Mesenteric fat pad (tissue), 1 donor: ENCODE results near the gene APBA3. TPM values are rescaled to one million over a fixed set of nuclear protein-coding genes. Genes with fewer than 3 reads are reported as not detected.

Experiments
- DNase-seq: peaks from one replicate; pipeline ENCODE4 v3.0.0-alpha.2; 2020; ENCODE audit warnings: low spot score
- total RNA-seq: library from RNA; stranded (reverse); fragmentation: NEBNext Ultra II Directional; extraction: Animal tissue kit (Norgen Biotek cat#: 25700); gene quantifications from one replicate; pipeline ENCODE4 v1.2.1, GENCODE V29; 2021
- donor health status: DM: yes; HTN: yes; CAD: no.

APBA3 gene
- total RNA-seq, 1 donor from 2014 or later = 12.1 TPM

DNA sequence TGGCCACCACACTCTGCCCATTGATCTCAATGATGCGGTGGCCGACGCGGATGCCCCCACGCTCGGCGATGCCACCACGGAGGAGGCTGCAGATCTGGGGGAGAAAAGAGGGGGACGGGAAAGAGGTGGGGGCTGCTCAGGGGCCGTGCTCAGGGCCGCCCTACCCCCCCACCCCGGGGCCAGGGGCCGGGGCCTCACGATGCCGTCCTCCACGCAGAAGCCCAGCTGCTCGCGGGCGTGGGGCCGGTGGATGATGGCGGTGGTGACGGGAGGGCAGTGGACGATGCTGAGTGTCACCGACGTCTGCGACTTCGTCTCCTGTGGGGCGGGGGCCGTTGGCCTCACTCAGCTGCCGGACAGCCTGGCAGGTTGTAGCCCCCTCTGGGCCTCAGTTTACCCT lies 10.3 kb downstream of the APBA3 start:
- no peak for DNase-seq

DNA sequence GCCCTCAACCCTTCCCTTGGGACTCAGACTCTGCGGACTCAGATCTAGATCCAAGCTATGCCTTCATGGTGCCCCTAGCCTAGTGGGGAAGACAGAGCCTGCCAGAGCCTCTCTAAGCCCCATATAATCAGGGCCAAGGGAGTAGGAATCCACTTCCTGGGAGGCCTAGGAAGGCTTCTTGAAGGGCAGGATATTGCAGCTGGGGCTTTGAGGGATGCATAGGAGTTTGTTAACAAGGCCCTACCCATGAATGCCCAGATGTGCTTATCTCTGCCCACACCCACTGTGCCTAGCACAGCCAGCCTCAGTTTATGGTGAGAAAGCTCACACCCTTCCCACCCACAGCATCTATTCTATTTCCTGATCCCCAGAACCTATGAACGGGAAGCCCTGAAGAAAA lies 11.3 kb downstream of the APBA3 start:
- DNase-seq = no peak

DNA sequence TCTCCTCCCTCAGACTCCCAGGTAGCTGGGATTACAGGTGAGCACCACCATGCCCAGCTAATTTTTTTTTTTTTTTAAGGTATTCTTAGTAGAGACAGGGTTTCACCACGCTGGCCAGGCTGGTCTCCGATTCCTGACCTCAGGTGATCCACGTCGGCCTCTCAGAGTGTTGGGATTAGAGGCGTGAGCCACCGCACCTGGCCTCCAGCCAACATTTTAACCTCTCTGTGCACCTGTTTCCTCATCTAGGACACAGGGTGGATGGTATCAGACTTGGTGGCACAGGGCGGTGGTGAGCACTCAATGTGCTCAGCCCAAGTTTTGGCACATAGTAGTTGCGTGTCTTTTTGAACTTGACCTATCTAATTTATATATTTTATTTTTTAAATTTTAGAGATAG lies 12.5 kb downstream of the APBA3 start:
- no peak for DNase-seq

DNA sequence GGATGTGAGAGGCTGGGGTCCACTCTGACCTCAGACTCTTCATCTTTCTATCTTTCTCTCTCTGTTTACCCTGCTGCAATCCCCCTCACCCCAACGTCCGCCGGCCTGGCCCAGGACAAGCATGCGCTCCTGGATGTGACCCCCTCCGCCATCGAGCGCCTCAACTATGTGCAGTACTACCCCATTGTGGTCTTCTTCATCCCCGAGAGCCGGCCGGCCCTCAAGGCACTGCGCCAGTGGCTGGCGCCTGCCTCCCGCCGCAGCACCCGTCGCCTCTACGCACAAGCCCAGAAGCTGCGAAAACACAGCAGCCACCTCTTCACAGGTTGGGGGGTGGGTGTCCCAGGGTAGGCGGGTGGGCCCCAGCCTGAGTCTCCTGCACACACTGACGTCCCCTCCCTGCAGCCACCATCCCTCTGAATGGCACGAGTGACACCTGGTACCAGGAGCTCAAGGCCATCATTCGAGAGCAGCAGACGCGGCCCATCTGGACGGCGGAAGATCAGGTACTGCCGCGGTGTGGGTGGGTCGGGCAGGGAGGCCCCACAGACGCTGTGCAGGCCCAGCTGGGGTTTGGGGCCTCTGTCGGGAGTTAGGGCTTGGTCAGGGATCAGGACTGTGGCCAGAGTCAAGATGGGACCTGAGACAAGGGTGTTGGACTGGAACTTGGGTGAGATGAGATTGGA lies 15.0 kb downstream of the APBA3 start:
- no peak for DNase-seq

DNA sequence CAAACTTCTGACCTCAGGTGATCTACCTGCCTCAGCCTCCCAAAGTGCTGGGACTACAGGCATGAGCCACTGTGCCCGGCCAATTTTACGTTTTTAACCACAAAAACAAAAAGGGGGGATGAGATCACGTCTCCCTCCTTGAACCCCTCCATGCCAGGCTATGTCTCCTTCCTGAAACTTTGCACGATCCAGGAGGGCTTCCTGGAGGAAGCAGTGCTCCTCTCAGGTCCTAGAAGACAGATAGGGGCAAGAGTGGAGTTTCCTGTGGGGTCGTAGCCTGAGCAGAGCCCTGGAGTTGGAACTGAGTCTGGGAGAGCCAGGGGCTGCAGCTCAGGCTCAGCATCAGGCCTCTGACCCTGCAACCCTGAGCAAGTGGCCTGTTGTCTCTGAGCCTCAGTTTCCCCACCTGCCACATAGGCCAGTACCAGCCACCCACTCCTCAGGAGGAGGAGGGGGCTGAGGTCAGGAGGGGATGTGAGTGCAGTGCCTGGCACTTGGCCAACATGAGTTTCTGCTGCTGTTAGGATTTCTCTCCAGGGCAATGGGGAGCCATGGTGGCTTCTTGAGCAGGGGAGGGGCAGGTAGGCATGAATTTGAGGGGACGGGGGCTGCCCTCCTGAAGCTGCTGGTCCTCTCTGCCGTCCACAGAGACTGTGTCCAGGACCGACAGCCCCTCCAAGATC lies 16.0 kb downstream of the APBA3 start:
- no peak for DNase-seq

DNA sequence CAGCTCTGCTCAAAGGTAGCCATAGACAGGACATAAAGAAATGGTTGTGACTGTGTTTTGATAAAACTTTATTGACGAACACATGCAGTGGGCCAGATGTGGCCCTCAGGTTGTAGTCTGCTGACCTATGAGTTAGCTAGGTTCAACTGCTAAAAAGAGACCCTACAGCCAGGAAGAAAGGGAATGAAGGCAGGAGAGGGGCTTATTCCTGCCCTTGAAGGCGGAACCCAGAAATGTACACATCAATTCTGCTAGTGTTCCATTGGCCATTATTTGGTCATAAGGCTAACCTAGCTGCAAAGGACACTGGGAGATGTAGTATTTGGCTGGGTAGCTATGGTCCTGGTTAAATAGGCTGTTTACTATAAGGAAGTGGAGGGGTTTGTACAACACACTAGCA lies 18.0 kb downstream of the APBA3 start:
- DNase-seq = no peak

DNA sequence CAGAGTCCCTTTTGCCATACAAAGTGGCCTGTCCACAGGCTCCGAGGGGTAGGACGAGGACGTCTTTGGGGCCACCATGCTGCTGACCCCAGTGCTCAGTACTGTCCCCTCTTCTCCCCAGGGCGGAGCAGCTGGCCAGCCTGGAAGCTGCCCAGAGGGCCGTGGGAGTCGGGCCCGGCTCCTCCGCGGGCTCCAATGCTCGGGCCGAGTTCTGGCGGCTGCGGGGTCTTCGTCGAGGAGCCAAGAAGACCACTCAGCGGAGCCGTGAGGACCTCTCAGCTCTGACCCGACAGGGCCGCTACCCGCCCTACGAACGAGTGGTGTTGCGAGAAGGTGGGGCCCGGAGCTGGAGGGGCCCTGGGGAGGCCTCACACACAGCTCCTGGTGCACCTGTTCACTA lies 21.1 kb downstream of the APBA3 start:
- no peak for DNase-seq

DNA sequence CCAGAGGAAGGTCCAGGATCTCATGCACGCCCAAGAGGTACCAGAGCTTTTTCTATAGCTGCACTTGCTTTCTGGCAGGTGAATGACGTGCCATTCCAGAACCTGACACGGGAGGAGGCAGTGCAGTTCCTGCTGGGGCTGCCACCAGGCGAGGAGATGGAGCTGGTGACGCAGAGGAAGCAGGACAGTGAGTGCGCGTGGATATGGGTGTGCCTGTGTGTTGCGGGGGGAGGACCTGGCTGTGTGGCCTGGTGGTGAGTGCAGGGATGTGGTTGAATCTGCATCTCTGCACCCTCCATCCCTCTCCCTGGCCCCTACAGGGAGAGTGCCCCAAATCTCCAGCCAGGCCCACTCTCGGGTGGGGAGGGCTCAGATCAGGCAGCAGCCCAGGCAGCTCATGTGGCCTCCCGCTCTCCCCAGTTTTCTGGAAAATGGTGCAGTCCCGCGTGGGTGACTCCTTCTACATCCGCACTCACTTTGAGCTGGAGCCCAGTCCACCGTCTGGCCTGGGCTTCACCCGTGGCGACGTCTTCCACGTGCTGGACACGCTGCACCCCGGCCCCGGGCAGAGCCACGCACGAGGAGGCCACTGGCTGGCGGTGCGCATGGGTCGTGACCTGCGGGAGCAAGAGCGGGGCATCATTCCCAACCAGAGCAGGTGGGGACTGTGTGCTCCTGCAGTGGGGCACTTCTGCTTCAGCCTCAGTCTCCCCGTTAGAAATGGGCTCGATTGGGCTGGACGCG lies 22.8 kb downstream of the APBA3 start:
- DNase-seq = no peak

DNA sequence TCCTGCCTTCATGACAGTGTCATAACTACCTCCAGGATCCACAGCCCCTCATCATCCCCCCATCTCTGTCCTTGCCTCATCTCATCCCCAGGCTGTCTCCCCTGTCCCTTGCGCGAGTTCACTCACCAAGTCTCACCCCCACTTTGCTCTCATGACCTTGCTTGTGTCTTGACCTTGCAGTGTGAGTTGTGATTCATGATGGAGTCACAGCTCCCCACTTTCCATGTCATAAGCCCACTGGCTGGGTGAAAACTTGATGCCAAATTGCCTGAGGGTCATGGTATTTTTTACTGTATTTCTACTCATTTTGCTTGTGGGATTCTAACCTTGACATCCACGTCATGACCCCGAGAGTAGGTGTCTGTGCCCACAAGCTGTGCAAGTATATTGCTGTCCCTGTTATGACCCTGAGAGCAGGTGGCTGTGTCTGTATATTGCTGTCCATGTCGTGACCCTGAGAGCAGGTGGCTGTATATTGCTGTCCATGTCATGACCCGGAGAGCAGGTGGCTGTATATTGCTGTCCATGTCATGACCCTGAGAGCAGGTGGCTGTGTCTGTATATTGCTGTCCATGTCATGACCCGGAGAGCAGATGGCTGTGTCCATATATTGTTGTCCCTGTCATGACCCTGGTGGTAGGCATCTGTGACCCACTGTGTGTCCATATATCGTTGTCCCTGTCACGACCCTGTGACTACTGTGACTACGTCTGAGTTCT lies 23.8 kb downstream of the APBA3 start:
- DNase-seq = no peak

DNA sequence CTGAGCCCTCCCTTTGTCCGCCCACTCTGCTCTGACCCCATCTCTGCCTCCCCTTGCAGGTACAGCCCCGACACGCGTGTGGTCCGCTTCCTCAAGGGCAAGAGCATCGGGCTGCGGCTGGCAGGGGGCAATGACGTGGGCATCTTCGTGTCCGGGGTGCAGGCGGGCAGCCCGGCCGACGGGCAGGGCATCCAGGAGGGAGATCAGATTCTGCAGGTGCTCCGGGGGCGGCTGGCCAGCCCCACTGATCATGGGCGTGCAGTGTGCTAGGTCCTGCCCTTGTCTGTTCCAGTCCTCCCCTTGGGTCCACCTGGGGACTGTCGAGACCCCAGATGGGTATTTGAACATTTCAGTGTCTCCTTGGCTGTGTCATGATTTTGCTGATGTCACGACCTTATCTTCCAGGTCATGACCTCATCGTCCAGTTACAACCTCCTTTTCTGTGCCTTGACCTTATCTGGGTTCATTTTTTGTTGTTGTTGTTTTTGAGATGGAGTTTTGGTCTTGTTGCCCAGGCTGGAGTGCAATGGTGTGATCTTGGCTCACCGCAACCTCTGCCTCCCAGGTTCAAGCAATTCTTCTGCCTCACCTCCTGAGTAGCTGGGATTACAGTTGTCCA lies 25.3 kb downstream of the APBA3 start:
- DNase-seq = no peak

DNA sequence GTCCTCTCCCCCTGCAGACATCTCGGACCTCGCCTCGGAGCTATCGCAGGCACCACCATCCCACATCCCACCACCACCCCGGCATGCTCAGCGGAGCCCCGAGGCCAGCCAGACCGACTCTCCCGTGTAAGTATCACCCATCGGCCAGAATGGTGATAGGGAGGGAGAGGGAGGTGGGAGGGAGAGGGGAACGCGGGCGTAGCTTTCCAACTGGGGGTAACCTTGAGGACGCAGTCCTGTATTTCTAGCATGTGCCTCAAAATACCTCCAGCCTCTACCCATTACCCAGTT lies 27.2 kb downstream of the APBA3 start:
- no peak for DNase-seq

DNA sequence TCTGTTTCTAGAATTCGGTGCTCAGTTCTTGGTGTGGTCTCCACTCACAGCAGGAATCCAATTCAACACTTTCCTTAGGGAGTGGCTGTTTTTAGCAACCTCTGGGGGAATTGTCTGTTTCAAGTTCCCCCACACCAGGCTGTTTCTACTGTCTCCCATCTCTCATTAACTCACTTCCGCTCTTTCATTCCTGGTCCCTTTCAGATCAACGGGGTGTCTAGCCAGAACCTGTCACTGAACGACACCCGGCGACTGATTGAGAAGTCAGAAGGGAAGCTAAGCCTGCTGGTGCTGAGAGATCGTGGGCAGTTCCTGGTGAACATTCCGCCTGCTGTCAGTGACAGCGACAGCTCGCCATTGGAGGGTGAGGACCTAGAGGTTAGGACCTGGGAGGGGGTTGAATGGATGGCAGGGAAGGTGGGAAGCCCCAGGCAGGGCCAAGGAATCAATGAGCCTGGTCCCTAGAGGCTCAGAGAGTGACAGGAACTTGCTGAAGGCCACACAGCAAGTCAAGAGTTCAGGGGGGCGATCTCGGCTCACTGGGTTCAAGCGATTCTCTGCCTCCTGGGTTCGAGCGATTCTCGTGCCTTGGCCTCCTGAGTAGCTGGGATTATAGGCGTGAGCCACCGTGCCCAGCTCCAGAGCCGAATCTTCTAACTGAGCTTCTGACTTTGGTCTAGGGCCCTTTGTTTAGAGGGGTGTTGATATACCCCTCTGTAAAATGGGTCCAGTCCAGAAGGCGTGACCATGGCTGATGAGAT lies 27.8 kb downstream of the APBA3 start:
- no peak for DNase-seq

DNA sequence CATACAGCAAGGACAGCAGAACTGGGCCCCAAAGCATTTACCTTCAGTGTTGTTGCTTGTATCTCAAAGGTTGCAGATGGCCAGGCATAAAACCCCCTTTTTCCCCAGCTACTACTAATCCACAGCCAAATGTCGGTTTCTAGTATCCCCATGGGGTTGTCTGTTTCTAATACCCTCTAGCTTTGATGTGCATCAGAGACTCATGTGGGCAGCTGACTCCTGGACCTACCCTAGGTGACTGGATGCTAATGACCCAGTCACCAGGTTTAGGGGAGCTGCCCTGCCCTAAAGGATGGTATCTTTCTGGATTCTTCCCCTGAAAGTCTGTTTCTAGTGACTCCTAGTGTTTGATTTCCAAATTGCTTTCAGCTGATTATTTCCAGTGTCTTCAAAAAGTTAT lies 29.4 kb downstream of the APBA3 start:
- DNase-seq = no peak

DNA sequence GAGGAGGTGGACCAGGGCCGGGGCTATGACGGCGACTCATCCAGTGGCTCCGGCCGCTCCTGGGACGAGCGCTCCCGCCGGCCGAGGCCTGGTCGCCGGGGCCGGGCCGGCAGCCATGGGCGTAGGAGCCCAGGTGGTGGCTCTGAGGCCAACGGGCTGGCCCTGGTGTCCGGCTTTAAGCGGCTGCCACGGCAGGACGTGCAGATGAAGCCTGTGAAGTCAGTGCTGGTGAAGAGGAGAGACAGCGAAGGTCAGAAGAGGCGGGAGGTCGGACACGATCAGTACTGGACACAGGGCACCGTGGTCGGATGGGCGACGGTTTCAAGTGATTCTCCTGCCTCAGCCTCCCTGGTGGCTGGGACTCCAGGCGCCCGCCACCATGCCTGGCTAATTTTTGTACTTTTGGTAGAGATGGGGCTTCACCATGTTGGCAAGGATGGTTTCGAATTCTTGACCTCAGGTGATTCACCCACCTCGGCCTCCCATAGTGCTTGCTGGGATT lies 31.0 kb downstream of the APBA3 start:
- no peak for DNase-seq

DNA sequence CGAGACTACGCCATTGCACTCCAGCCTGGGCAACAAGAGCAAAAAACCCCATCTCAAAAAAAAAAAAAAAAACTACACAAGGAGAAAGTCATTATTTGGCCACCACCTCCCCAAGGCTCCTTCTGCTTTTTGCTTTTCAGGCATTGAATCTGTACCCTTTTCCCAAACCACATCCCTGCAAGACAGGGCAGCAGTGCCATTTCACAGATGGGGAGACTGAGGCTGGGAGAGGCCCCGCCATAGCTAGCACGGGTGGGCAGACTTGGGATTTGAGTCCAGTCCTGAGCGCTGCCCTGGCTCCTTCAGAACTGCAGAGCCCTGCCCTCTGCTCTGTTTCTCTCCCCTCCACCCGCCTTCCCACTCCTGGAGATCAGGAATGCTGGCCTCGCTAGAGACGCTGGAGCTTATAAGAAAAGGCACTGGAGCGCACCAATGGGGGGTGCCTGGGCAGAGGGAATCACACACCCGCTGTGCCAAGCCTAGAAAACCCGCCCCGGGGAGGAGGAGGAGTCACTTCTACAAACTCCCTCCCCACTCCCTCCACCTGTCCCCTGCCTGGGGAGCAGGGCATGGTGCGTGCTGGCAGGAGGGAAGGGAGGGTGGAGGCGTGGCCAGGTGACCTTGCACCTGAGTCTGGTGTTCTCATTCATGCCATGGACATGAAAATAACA lies 35.7 kb downstream of the APBA3 start:
- DNase-seq = no peak

DNA sequence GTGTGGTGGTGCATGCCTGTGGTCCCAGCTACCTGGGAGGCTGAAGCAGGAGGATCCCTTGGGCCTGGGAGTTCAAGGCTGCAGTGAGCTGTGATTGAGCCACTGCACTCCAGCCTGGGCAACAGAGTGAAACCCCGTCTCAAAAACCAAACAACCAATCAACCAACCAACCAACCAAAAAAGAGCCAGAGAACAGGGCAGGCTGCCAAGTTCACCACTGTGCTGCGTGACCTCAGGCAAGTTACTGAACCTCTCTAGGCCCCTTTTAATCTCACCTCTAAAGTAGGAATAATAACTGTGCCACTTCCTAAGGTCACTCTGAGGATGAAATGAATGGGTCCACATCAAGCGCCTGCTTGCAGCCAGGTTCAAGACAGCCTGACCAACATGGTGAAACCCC lies 36.4 kb downstream of the APBA3 start:
- DNase-seq = no peak

DNA sequence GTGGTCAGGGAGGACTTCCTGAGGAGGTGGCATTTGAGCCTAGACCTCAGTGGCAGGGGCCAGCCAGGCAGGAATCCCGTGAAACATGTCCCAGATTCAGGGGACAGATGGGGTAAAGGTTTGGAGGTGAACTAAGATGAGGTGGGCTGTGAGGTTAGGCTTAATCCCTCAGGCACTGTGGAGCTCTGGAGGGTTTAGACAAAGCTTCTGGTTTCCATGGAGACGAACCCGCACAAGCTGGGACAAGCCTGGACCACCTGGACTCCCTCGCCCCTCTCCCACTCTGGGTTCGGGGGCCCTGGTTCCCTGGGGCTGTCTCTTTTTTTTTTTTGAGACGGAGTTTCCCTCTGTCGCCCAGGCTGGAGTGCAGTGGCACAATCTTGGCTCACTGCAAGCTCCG lies 37.6 kb downstream of the APBA3 start:
- no peak for DNase-seq

DNA sequence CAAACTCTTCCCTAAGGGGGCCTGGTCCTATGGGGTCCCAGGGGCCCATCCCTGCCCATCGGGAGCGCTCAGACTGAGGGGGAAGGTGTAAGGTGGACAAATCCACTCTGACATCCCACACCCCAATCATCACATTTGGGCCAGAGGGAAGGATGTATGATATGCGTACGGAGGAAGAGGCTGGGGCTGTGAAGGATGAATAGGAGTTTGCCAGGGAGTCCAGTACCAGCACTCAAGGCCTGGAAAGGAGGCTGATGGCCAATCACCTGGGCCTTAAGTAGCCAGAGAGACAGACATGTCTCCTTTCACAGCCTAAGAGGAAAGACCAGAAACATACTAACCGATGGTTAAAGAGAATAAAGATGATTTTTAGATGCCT lies 38.4 kb downstream of the APBA3 start:
- no peak for DNase-seq

DNA sequence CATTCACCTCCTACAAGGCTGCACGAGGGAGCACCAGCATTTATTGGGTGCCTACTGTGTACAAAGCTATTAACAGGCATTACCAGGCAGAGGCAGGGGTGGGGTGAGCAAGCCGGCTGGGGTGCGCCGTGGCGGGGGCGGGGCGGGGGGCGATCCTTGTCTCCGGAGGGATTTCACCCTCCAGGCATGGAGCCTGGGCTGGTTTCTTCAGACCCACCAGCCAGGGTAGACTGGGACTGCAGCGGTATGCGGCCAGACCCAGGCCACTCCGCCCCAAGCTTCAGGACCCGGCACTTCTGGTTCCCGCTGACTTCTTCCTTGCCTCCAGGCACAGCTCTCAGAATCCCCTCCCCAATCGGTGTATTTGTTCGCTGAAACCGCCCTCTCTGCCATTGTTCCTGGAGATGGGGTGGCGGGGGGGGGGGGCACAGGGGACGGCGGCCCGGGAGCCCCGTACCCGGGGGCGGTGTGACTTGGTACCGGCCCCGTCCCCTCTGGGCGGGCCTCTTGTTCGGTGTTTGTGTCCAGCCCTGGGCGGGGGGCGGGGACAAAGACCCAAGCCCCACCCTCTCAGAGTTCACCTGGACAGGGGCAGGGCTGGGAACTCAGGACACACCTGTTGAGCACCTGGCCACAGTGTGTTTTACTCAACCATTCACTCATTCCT lies 38.9 kb downstream of the APBA3 start:
- DNase-seq = no peak
